Right atrium auricular region (tissue), 2 donors: ENCODE measurements around the gene SRSF1. TPM values are rescaled to one million over a fixed set of nuclear protein-coding genes. Genes with fewer than 3 reads are reported as not detected.
"Not testable (repeated sequence)": the region's sequence is repeated elsewhere in the genome, so short reads cannot be mapped to it uniquely, and the experiment has no call there.

Source experiments
- DNase-seq: peaks from one replicate; pipeline ENCODE4 v3.0.0-alpha.2; 2019; ENCODE audit warnings: low spot score
- H3K27ac ChIP-seq, 2 donors: fragments of 200-600 bp; sonication (generic); 1 replicate in 1 of 2; 2 replicates in 1 of 2; pipeline ENCODE4 v1.5.1; 2016 to 2019
- H3K27me3 ChIP-seq, 2 donors: fragments of 200-600 bp; sonication (generic); one replicate each; pipeline versions ENCODE4 v1.5.1 to v1.6.0; 2017 to 2019
- H3K36me3 ChIP-seq: fragments of 200-600 bp; sonication (generic); one replicate; pipeline ENCODE4 v1.5.1; 2016
- H3K4me1 ChIP-seq, 2 donors: fragments of 200-600 bp; sonication (generic); one replicate each; pipeline versions ENCODE4 v1.5.1 to v1.6.0; 2017 to 2019
- H3K4me3 ChIP-seq, 2 donors: fragments of 200-600 bp; sonication (generic); 1 replicate in 1 of 2; 2 replicates in 1 of 2; pipeline ENCODE4 v1.5.1; 2017 to 2019; ENCODE audit warnings: mild to moderate bottlenecking in 1 of 2, moderate library complexity in 1 of 2
- H3K9me3 ChIP-seq, 2 donors: fragments of 200-600 bp; sonication (generic); one replicate each; pipeline ENCODE4 v1.5.1; 2019
- CTCF ChIP-seq, 2 donors: fragments of 200-600 bp; sonication (generic); IDR thresholded peaks; one replicate each; pipeline ENCODE4 v1.5.1; 2019; ENCODE audit warnings: antibody characterized with exemption in 2 of 2
- total RNA-seq, 2 donors: library from RNA; depleted of rRNA; stranded (reverse); fragments of >200 nt; gene quantifications; one replicate each; pipeline ENCODE4 v1.1.0, GENCODE V29; 2016

Gene SRSF1
- total RNA-seq, 2 donors from 2014 or later = 70.6 to 101 TPM

- H3K27me3 ChIP-seq = no peaks in the 10 kb centered on the region
- no peaks in the 10 kb centered on the region for H3K9me3 ChIP-seq
- no peak overlapping the region for H3K4me3 ChIP-seq
- no peak overlapping the region for H3K27ac ChIP-seq
- peaks cover 67% of the 10 kb centered on the region for H3K36me3 ChIP-seq
- no peak for DNase-seq
- no peak for TF ChIP-seq CTCF (IDR thresholded peaks at IDR 0.05)
- peaks cover 0 to 43% of the 10 kb centered on the region in 2 donors for H3K4me1 ChIP-seq
Measured at GRCh38 chr17:57979076-57979475, 28.0 kb downstream of the SRSF1 start.

- Histone ChIP-seq H3K9me3 (no peaks in the 10 kb centered on the region), H3K27me3 (no peaks in the 10 kb centered on the region), H3K4me3 (no peak overlapping the region), H3K4me1 (peaks cover 0 to 26% of the 10 kb centered on the region in 2 donors), H3K27ac (peak overlapping the region in 1 of 2 donors; percentile 68), H3K36me3 (peaks cover 67% of the 10 kb centered on the region)
- TF ChIP-seq CTCF (IDR thresholded peaks at IDR 0.05) = no peak
- no peak for DNase-seq
Measured at GRCh38 chr17:57976594-57976993, 30.5 kb downstream of the SRSF1 start.

GRCh38 chr17:57975044-57975443 lies 32.0 kb downstream of the SRSF1 start:
- peaks cover 0 to 24% of the 10 kb centered on the region in 2 donors for H3K4me1 ChIP-seq
- no peak overlapping the region for H3K4me3 ChIP-seq
- no peaks in the 10 kb centered on the region for H3K27me3 ChIP-seq
- no peaks in the 10 kb centered on the region for H3K9me3 ChIP-seq
- peaks cover 57% of the 10 kb centered on the region for H3K36me3 ChIP-seq
- DNase-seq = no peak
- TF ChIP-seq CTCF (IDR thresholded peaks at IDR 0.05) = no peak
- H3K27ac ChIP-seq = peak overlapping the region; percentile 19 to 68

GRCh38 chr17:57974053-57974824 lies 32.8 kb downstream of the SRSF1 start:
- Histone ChIP-seq H3K4me1 (peaks cover 0 to 24% of the 10 kb centered on the region in 2 donors), H3K36me3 (peaks cover 49% of the 10 kb centered on the region)

GRCh38 chr17:57972151-57972550 lies 34.9 kb downstream of the SRSF1 start:
- Histone ChIP-seq H3K27ac (peak overlapping the region; percentile 11 to 58), H3K9me3 (no peaks in the 10 kb centered on the region), H3K4me1 (peaks cover 0 to 24% of the 10 kb centered on the region in 2 donors), H3K4me3 (no peak overlapping the region), H3K36me3 (peaks cover 29% of the 10 kb centered on the region), H3K27me3 (no peaks in the 10 kb centered on the region)
- no peak for DNase-seq
- no peak for TF ChIP-seq CTCF (IDR thresholded peaks at IDR 0.05)

More at GRCh38 chr17:57974053-57974824, 32.8 kb downstream of the SRSF1 start:
- not testable (repeated sequence) for H3K4me3 ChIP-seq, H3K27me3 ChIP-seq, DNase-seq, H3K9me3 ChIP-seq
- peak overlapping the region; percentile 19 to 68 for H3K27ac ChIP-seq

GRCh38 chr17:57971572-57971971 lies 35.5 kb downstream of the SRSF1 start:
- Histone ChIP-seq H3K27me3 (no peaks in the 10 kb centered on the region), H3K36me3 (peaks cover 23% of the 10 kb centered on the region), H3K4me3 (no peak overlapping the region), H3K27ac (peak overlapping the region in 1 of 2 donors; percentile 58), H3K4me1 (peaks cover 0 to 24% of the 10 kb centered on the region in 2 donors), H3K9me3 (no peaks in the 10 kb centered on the region)
- TF ChIP-seq CTCF (IDR thresholded peaks at IDR 0.05) = no peak
- no peak for DNase-seq
